ENCODE data around the gene COX19. TPM values are rescaled to one million over a fixed set of nuclear protein-coding genes. Genes with fewer than 3 reads are reported as not detected.

Gene COX19
- total RNA-seq, 1 experiment from 2014 or later: 12.3 TPM

GRCh38 chr7:1016577-1017531 lies 41.5 kb upstream of the COX19 start:
- Histone ChIP-seq H3K27me3 (ENCODE audit: insufficient read depth, low read length) (no peaks in the 10 kb centered on the region), H2BK15ac (ENCODE audit: low read depth, low read length) (no peak overlapping the region), H4K20me1 (ENCODE audit: control insufficient read depth, insufficient read depth, insufficient read length) (no peaks in the 10 kb centered on the region), H3K27ac (ENCODE audit: insufficient read length, low read depth, low read length) (no peak overlapping the region), H3K14ac (ENCODE audit: insufficient read depth, low read length) (no peak overlapping the region; the same call in 1 of the 2 replicates), H3K9ac (ENCODE audit: extremely low read depth, insufficient read length, low read length) (no peak overlapping the region), H3K4ac (ENCODE audit: low read depth, low read length) (no peak overlapping the region), H4K5ac (ENCODE audit: insufficient read length, low read depth, low read length) (no peak overlapping the region), H2BK20ac (ENCODE audit: low read depth, low read length, poor library complexity, severe bottlenecking) (no peak overlapping the region), H2BK120ac (ENCODE audit: low read depth, low read length, poor library complexity, severe bottlenecking) (no peak overlapping the region), H3K79me1 (ENCODE audit: insufficient read depth, low read depth, low read length, poor library complexity, severe bottlenecking) (no peaks in the 10 kb centered on the region), H3K9me3 (ENCODE audit: control insufficient read depth, low read depth, low read length) (no peaks in the 10 kb centered on the region), H3K79me2 (ENCODE audit: insufficient read depth, low read length) (no peaks in the 10 kb centered on the region), H3K23me2 (ENCODE audit: insufficient read length, low read depth, low read length, poor library complexity, severe bottlenecking) (no peaks in the 10 kb centered on the region), H3K23ac (ENCODE audit: insufficient read length, low read depth, low read length) (no peak overlapping the region), H4K91ac (ENCODE audit: insufficient read length, low read depth, low read length) (no peak overlapping the region), H2BK5ac (ENCODE audit: insufficient read length, low read length) (no peak overlapping the region), H2AK5ac (ENCODE audit: insufficient read length, low read length) (no peak overlapping the region), H2BK12ac (ENCODE audit: insufficient read length, low read depth, low read length) (no peak overlapping the region), H2AFZ (ENCODE audit: low read length) (no peak overlapping the region), H4K8ac (replicated peaks; ENCODE audit: insufficient read length, low read depth, low read length) (peak overlapping the region; percentile 6), H3K4me2 (ENCODE audit: insufficient read depth, insufficient read length, low read length) (no peak overlapping the region), H3K4me1 (ENCODE audit: insufficient read depth, low read length) (no peaks in the 10 kb centered on the region), H3K56ac (ENCODE audit: insufficient read length, low read depth, low read length) (no peak overlapping the region), H3K18ac (ENCODE audit: insufficient read length, low read depth, low read length) (no peak overlapping the region), H3T11ph (ENCODE audit: low read length) (no peak overlapping the region)
- Mint-ChIP-seq H3K36me3 (ENCODE audit: insufficient read depth in 1 of 3, low read depth in 3 of 3) (peaks cover 0 to 16% (median 10%) of the 10 kb centered on the region in 3 experiments; a peak in 5 of 7 replicates), H3K9me3 (no peaks in the 10 kb centered on the region), H3K27ac (no peak overlapping the region), H3K4me3 (no peak overlapping the region), H3K27me3 (ENCODE audit: low read depth) (no peaks in the 10 kb centered on the region), H3K4me1 (no peaks in the 10 kb centered on the region)
- DNase-seq: no peak
- no CpG with 5 or more reads among the region's 51 CpGs for WGBS (ENCODE audit: extremely low coverage, insufficient read length, low lambda C conversion rate)
- TF ChIP-seq CTCF (conservative IDR thresholded peaks at IDR 0.05): no peak

Data from H9 (cell line).